K562 (cell line): ENCODE measurements around the gene SPATA3. TPM values are rescaled to one million over a fixed set of nuclear protein-coding genes. Genes with fewer than 3 reads are reported as not detected.

ENCODE experiments used
- ATAC-seq: fragments of 200-7000 bp; cut with Tn5 transposase; 3 replicates; pipeline ENCODE4 v1.9.1; 2020; ENCODE audit warnings: moderate library complexity
- BruUV-seq: library from RNA; stranded (reverse); fragments of 400-500 nt; replicated peaks from 2 replicates; lab custom pipeline; 2021; lab: Mats Ljungman, UMichigan
- CTCF ChIA-PET: fragments of 300-600 bp; formaldehyde crosslinking; extraction: SDS; loops from one replicate; lab custom pipeline; 2021; ENCODE audit warnings: low intra/inter-chr PET ratio; lab: Yijun Ruan, JAX
- POLR2A ChIA-PET: fragments of 300-600, 350-650 bp; sonication (Branson Sonifier 250); formaldehyde crosslinking; extraction: SDS; loops from one replicate; lab custom pipeline; 2021; ENCODE audit warnings: antibody characterized with exemption, inconsistent platforms; lab: Yijun Ruan, JAX
- DNase-seq, 4 experiments: peaks; one replicate each; pipeline versions ENCODE4 v3.0.0 to v3.0.0-alpha.2; 2011 to 2018; ENCODE audit warnings: low spot score in 3 of 4, mixed read lengths in 3 of 4; ENCODE audit errors: extremely low read depth in 1 of 4
- FAIRE-seq: peaks from 2 replicates; lab custom pipeline; 2011; peaks lifted over from hg19 to GRCh38; lab: Jason Lieb, UNC
- H2AFZ ChIP-seq: 2 replicates; pipeline ENCODE4 v1.6.0; 2011; ENCODE audit warnings: low read depth, low read length, control low read depth, inconsistent platforms
- H3K27ac ChIP-seq: fragments of 200-600 bp; 3 replicates; pipeline ENCODE4 v1.8.0; 2011; ENCODE audit warnings: low read depth, mild to moderate bottlenecking, control low read depth, inconsistent platforms, low read length, moderate library complexity, mixed read lengths; ENCODE audit errors: extremely low read depth
- H3K27me3 ChIP-seq, 2 experiments: fragments of 300-600 bp in 1 of 2; 2 replicates in 1 of 2; 3 replicates in 1 of 2; pipeline versions ENCODE4 v1.6.0 to v1.8.0; 2011; ENCODE audit warnings: inconsistent platforms in 2 of 2, low read length in 2 of 2, mild to moderate bottlenecking in 1 of 2, mixed read lengths in 1 of 2, moderate library complexity in 1 of 2; ENCODE audit not compliant: control insufficient read depth in 2 of 2, insufficient read depth in 2 of 2
- H3K36me3 ChIP-seq: fragments of 300-600 bp; 3 replicates; pipeline ENCODE4 v1.8.0; 2011; ENCODE audit warnings: mild to moderate bottlenecking, low read length, inconsistent platforms; ENCODE audit not compliant: control insufficient read depth, insufficient read depth
- H3K4me1 ChIP-seq, 2 experiments: fragments of 200-600 bp in 1 of 2; replicated peaks in 1 of 2; 2 replicates in 1 of 2; 3 replicates in 1 of 2; pipeline versions ENCODE4 v1.5.1 to v1.8.0; 2011; ENCODE audit warnings: inconsistent platforms in 2 of 2, low read length in 2 of 2, mild to moderate bottlenecking in 1 of 2, mixed read lengths in 1 of 2, moderate library complexity in 1 of 2; ENCODE audit not compliant: control insufficient read depth in 2 of 2, insufficient read depth in 2 of 2
- H3K4me2 ChIP-seq: 2 replicates; pipeline ENCODE4 v1.6.1; 2011; ENCODE audit warnings: low read length, control low read depth, inconsistent platforms, mixed read lengths; ENCODE audit not compliant: insufficient read depth
- H3K4me3 ChIP-seq: fragments of 200-600 bp; sonication (generic), shearing (Covaris generic); 2 replicates; pipeline ENCODE4 v1.5.1; 2016; ENCODE audit warnings: control low read depth, inconsistent platforms
- H3K79me2 ChIP-seq: fragments of 200-600 bp; 3 replicates; pipeline ENCODE4 v1.8.0; 2011; ENCODE audit warnings: low read length, inconsistent platforms; ENCODE audit not compliant: control insufficient read depth, insufficient read depth
- H3K9ac ChIP-seq, 2 experiments: 2 replicates each; pipeline versions ENCODE4 v1.6.0 to v1.6.1; 2011; ENCODE audit warnings: low read depth in 2 of 2, low read length in 2 of 2, control low read depth in 1 of 2, inconsistent platforms in 1 of 2, mild to moderate bottlenecking in 1 of 2, mixed read lengths in 1 of 2; ENCODE audit not compliant: insufficient read depth in 1 of 2
- H3K9me1 ChIP-seq: one replicate; pipeline ENCODE4 v1.6.0; 2011; ENCODE audit warnings: inconsistent platforms, mild to moderate bottlenecking, low read length, moderate library complexity; ENCODE audit not compliant: control insufficient read depth, insufficient read depth
- H3K9me3 ChIP-seq: replicated peaks from 2 replicates; pipeline ENCODE4 v1.5.1; 2011; ENCODE audit warnings: low read depth, low read length, inconsistent platforms; ENCODE audit not compliant: control insufficient read depth, insufficient read depth
- H4K20me1 ChIP-seq: replicated peaks from 2 replicates; pipeline ENCODE4 v1.6.1; 2011; ENCODE audit warnings: low read length, inconsistent platforms, mixed read lengths; ENCODE audit not compliant: control insufficient read depth, insufficient read depth
- EWSR1 ChIP-seq: fragments of 450-650 bp; IDR thresholded peaks from 2 replicates; pipeline ENCODE4 v1.6.1; 2018; ENCODE audit warnings: borderline replicate concordance, mild to moderate bottlenecking, low read depth, moderate library complexity; ENCODE audit not compliant: partially characterized antibody
- FOXA3 ChIP-seq, 2 experiments: fragments of 450-650 bp in 1 of 2; sonication (generic) in 1 of 2; formaldehyde crosslinking; IDR thresholded peaks in 1 of 2; conservative IDR thresholded peaks in 1 of 2; 2 replicates each; pipeline versions ENCODE4 v1.4.0 to v1.8.0; 2020 to 2022; ENCODE audit warnings: mild to moderate bottlenecking in 2 of 2, missing genetic modification reagents in 1 of 2
- FOXM1 ChIP-seq, 2 experiments: fragments of 450-650 bp in 1 of 2; sonication (generic) in 1 of 2; formaldehyde crosslinking in 1 of 2; IDR thresholded peaks; 2 replicates each; pipeline versions ENCODE4 v1.6.1 to v1.9.0; 2017 to 2022; ENCODE audit warnings: low read depth in 2 of 2, mild to moderate bottlenecking in 2 of 2, missing genetic modification reagents in 1 of 2, moderate library complexity in 1 of 2
- FUS ChIP-seq: fragments of 200-400 bp; formaldehyde crosslinking; optimal IDR thresholded peaks from 2 replicates; pipeline ENCODE3; 2017; ENCODE audit warnings: low read depth, low read length
- HDGF ChIP-seq: fragments of 450-650 bp; IDR thresholded peaks from 2 replicates; pipeline ENCODE4 v1.6.1; 2016
- HIVEP1 ChIP-seq: fragments of 250-450 bp; sonication (Bioruptor Pico); IDR thresholded peaks from 2 replicates; pipeline ENCODE4 v1.4.0; 2020; ENCODE audit warnings: mild to moderate bottlenecking
- HMG20A ChIP-seq: fragments of 450-650 bp; formaldehyde crosslinking; conservative IDR thresholded peaks from 2 replicates; pipeline ENCODE4 v1.4.0; 2020; ENCODE audit warnings: mild to moderate bottlenecking, mixed read lengths
- KDM1A ChIP-seq, 2 experiments: fragments of 450-650 bp; IDR thresholded peaks; 2 replicates each; pipeline ENCODE4 v1.6.1; 2016; ENCODE audit warnings: mild to moderate bottlenecking in 2 of 2
- TCF7L2 ChIP-seq: fragments of 150-350 bp; IDR thresholded peaks from 2 replicates; pipeline ENCODE4 v1.6.1; 2016; ENCODE audit warnings: low read depth, mild to moderate bottlenecking, low read length, moderate library complexity
- ZFP36 ChIP-seq: fragments of 150-350 bp; IDR thresholded peaks from 2 replicates; pipeline ENCODE4 v1.6.1; 2018; ENCODE audit warnings: low read length, low read depth; ENCODE audit not compliant: partially characterized antibody
- ZNF583 ChIP-seq: fragments of 250-450 bp; sonication (Bioruptor Pico); IDR thresholded peaks from 2 replicates; pipeline ENCODE4 v1.4.0; 2020
- ZNF696 ChIP-seq: fragments of 250-450 bp; sonication (Bioruptor Pico); conservative IDR thresholded peaks from 2 replicates; pipeline ENCODE4 v1.4.0; 2020; ENCODE audit warnings: mild to moderate bottlenecking, moderate library complexity
- ZNF79 ChIP-seq: fragments of 250-450 bp; sonication (Bioruptor Pico); IDR thresholded peaks from 2 replicates; pipeline ENCODE4 v1.4.0; 2020; ENCODE audit warnings: low read depth, mild to moderate bottlenecking, moderate library complexity
- ZSCAN32 ChIP-seq: fragments of 450-650 bp; formaldehyde crosslinking; IDR thresholded peaks from 2 replicates; pipeline ENCODE4 v1.4.0; 2020; ENCODE audit warnings: mild to moderate bottlenecking, moderate library complexity
- WGBS: fragments of 100-300 bp; shearing (Covaris generic); methylation state at CpG from one replicate; pipeline ENCODE4 v1.1.6; 2016; ENCODE audit warnings: low coverage, mixed read lengths; ENCODE audit not compliant: insufficient coverage; ENCODE audit errors: missing lambda C conversion rate; 5-methylcytosine and 5-hydroxymethylcytosine counted together
- in situ Hi-C: fragments of 300-500 bp; cut with MboI; formaldehyde crosslinking; loops from 4 replicates; pipeline ENCODE4 v1.15.0; 2018; ENCODE audit warnings: inconsistent platforms, mixed read lengths
- intact Hi-C: fragments of 100-400 bp; cut with micrococcal nuclease; formaldehyde crosslinking; loops from 2 replicates; pipeline ENCODE4 v1.14.2; 2022
- polyA plus RNA-seq, 8 experiments: library from polyadenylated mRNA; depleted of rRNA in 4 of 8; stranded (reverse) in 5 of 8; unstranded in 3 of 8; fragments of >200 nt; fragmentation: Nextera tagmentation in 2 of 8; fragmentation: Illumina TruSeq in 1 of 8; extraction: Ambion mirVana in 2 of 8; extraction: Trizol in 1 of 8; gene quantifications; 2 replicates each; pipeline versions ENCODE4 v1.2.1 to v1.2.3, GENCODE V29; 2011 to 2014; ENCODE audit warnings: inconsistent platforms in 1 of 8, missing spikeins in 1 of 8
- total RNA-seq, 7 experiments: library from RNA; depleted of rRNA in 6 of 7; stranded (reverse); fragments of >200 nt in 6 of 7; fragmentation: Illumina TruSeq in 2 of 7; extraction: Trizol in 2 of 7; gene quantifications; 2 replicates each; pipeline versions ENCODE4 v1.2.1 to v1.2.3, GENCODE V29; 2011 to 2021; ENCODE audit warnings: low replicate concordance in 1 of 7
- TF ChIP-seq, protein P1 (sequence below): fragments of 450-650 bp; formaldehyde crosslinking; IDR thresholded peaks from 2 replicates; pipeline ENCODE4 v1.4.0; 2020; ENCODE audit warnings: mild to moderate bottlenecking
- TF ChIP-seq, protein P2 (sequence below): sonication (generic); formaldehyde crosslinking; IDR thresholded peaks from 2 replicates; pipeline ENCODE4 v1.9.0; 2022; ENCODE audit warnings: mild to moderate bottlenecking, missing genetic modification reagents

SPATA3 gene
- total and polyA plus RNA-seq, 9 of the 15 experiments (the other 6 are each of a cell fraction or from before 2014, with no cell fraction given), result not detected

DNA sequence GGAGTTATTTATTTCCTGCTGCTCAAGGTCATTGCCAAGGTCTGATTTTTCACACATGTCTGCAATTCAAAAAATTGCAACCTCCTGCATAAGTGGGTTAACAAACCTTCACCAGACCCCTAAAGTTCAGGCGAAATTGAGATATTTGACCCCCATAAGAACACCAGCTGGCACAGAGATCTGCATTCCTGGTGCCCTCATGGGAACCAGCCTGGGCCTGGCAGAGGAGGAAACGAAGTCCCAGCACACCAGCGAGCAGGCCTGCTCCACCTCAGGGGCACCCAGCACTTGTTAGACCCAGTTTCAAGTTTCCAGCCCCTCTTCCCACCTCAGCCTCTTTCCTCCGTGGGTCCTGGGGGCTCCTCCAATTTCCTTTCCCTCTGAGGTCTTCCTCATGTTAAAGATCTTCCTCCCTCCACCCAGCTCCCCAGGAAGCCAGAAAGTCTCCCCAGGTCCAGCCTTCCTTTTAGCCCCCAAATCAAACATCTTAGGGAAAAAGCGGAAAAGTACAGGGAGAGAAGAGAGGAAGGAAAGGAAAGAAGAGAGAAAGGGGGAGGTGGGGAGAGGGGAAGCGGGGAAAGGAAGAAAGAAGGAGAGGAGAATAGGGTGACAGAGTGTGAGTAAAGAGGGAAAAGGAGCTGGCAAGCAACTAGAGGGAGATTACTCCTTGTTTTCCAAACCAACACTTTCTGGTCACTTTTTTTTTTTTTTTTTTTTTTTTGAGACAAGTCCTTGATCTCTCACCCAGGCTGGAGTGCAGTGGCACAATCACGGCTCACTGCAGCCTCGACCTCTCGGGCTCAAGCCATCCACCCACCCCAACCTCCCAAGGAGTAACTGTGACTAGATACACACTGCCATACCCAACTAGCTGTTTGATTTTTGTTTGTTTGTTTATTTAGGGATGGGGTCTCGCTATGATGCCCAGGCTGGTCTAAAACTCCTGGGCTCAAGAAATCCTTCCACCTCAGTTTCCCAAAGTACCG lies 37.5 kb downstream of the SPATA3 start:
- Histone ChIP-seq H3K9me3 (no peaks in the 10 kb centered on the region), H3K9me1 (no peaks in the 10 kb centered on the region), H3K27ac (no peak overlapping the region), H4K20me1 (no peaks in the 10 kb centered on the region), H3K9ac (no peak overlapping the region), H3K79me2 (no peaks in the 10 kb centered on the region), H3K36me3 (no peaks in the 10 kb centered on the region), H3K27me3 (peaks cover 8 to 36% of the 10 kb centered on the region in 2 experiments), H2AFZ (no peak overlapping the region), H3K4me3 (no peak overlapping the region), H3K4me2 (no peak overlapping the region), H3K4me1 (peaks cover 0 to 11% of the 10 kb centered on the region in 2 experiments; a peak in 2 of 5 replicates)
- POLR2A ChIA-PET, result no interaction called here
- BruUV-seq, result no TSS peak
- 5% methylated on average over 3 of the region's 11 CpGs for WGBS
- FAIRE-seq, result no peak
- ATAC-seq, result no peak
- CTCF ChIA-PET, result no interaction called here
- no peak for DNase-seq
- TF ChIP-seq ZFP36 (no peak), HIVEP1 (CRISPR knock-in tag) (no peak), ZNF583 (CRISPR knock-in tag) (no peak), FOXA3 (CRISPR knock-in tag; conservative IDR thresholded peaks at IDR 0.05 in 1 of 2, IDR thresholded peaks at IDR 0.05 in 1 of 2) (no peak), ZSCAN32 (CRISPR knock-in tag) (no peak), FUS (no peak), TCF7L2 (no peak), HMG20A (CRISPR knock-in tag) (no peak), HDGF (no peak), KDM1A (IDR thresholded peaks at IDR 0.05) (no peak), EWSR1 (no peak), ZNF696 (CRISPR knock-in tag) (no peak), ZNF79 (CRISPR knock-in tag) (no peak), FOXM1 (IDR thresholded peaks at IDR 0.05; ENCODE audit: low read depth) (no peak), FOXM1 (CRISPR knock-in tag; IDR thresholded peaks at IDR 0.05; ENCODE audit: low read depth) (no peak)
- TF ChIP-seq, protein P1, sequence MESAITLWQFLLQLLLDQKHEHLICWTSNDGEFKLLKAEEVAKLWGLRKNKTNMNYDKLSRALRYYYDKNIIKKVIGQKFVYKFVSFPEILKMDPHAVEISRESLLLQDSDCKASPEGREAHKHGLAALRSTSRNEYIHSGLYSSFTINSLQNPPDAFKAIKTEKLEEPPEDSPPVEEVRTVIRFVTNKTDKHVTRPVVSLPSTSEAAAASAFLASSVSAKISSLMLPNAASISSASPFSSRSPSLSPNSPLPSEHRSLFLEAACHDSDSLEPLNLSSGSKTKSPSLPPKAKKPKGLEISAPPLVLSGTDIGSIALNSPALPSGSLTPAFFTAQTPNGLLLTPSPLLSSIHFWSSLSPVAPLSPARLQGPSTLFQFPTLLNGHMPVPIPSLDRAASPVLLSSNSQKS (CRISPR knock-in tag), result no peak
- TF ChIP-seq, protein P2, sequence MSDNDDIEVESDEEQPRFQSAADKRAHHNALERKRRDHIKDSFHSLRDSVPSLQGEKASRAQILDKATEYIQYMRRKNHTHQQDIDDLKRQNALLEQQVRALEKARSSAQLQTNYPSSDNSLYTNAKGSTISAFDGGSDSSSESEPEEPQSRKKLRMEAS (CRISPR knock-in tag), result no peak
- intact Hi-C loops, result no loop called here
- in situ Hi-C loops, result no loop called here
